Measurements from ENCODE around the gene PTPN23.

GRCh38 chr3:47409284-47409683 is 28.5 kb downstream of the PTPN23 start:
- TF ChIP-seq CTCF (IDR thresholded peaks at IDR 0.05): no peak
- no peak for TF ChIP-seq POLR2AphosphoS5 (IDR thresholded peaks at IDR 0.05)
- no peak for TF ChIP-seq POLR2A (IDR thresholded peaks at IDR 0.05)
- no peak for TF ChIP-seq EP300 (IDR thresholded peaks at IDR 0.05)
